Lower lobe of right lung (tissue), 2 donors: ENCODE data around the gene HOMER3. TPM values are rescaled to one million over a fixed set of nuclear protein-coding genes. Genes with fewer than 3 reads are reported as not detected.

Source experiments
- ATAC-seq, 2 donors: fragments of 200-7000 bp; cut with Tn5 transposase; one replicate each; pipeline ENCODE4 v1.9.1; 2020 to 2022; ENCODE audit warnings: mild to moderate bottlenecking in 2 of 2, moderate library complexity in 2 of 2
- DNase-seq: peaks from one replicate; pipeline ENCODE4 v3.0.0-alpha.2; 2020
- H3K27ac ChIP-seq: fragments of 200-600 bp; one replicate; pipeline ENCODE4 v1.8.0; 2022
- H3K27me3 ChIP-seq: fragments of 200-600 bp; one replicate; pipeline ENCODE4 v1.8.0; 2022; ENCODE audit warnings: low read depth
- H3K36me3 ChIP-seq: fragments of 200-600 bp; one replicate; pipeline ENCODE4 v1.8.0; 2022; ENCODE audit warnings: mild to moderate bottlenecking
- H3K4me1 ChIP-seq: fragments of 200-600 bp; one replicate; pipeline ENCODE4 v1.8.0; 2022
- H3K4me3 ChIP-seq: fragments of 200-600 bp; one replicate; pipeline ENCODE4 v1.8.0; 2022; ENCODE audit warnings: mild to moderate bottlenecking
- H3K9me3 ChIP-seq: fragments of 200-600 bp; one replicate; pipeline ENCODE4 v1.8.0; 2022
- intact Hi-C: fragments of 100-400 bp; cut with DNase I; formaldehyde crosslinking; loops from one replicate; pipeline ENCODE4 v1.11.0; 2022
- total RNA-seq: library from RNA; stranded (reverse); fragmentation: NEBNext Ultra II Directional; extraction: Animal tissue kit (Norgen Biotek cat#: 25700); gene quantifications from one replicate; pipeline ENCODE4 v1.2.1, GENCODE V29; 2021
- TF ChIP-seq, protein P1 (sequence below): fragments of 200-600 bp; IDR thresholded peaks from one replicate; pipeline ENCODE4 v1.8.0; 2022; ENCODE audit warnings: antibody characterized with exemption, mild to moderate bottlenecking
- donor health status: DM: no; HTN: yes; CAD: no; lungs with severe emphysema.

The HOMER3 gene
- total RNA-seq, 1 donor from 2014 or later = 20.5 TPM

DNA sequence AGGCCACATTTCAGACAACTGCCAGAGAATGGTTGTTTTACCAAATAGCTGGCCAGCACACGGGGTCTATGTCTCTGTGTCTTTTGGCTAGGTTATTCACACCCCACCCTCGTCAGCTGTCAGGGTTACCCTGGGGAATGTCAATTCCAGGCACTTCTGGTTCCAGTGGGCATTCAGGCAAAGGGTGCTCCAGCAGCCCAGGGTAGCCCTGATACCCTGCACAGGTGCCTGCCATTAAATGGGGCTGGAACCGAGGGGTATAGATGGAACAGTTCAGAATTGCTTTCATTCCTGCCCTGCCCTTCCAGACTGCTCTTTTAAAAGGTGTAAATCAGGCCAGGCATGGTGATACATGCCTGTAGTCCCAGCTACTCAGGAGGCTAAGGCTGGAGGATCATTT, 43.2 kb upstream of the HOMER3 start:
- no peak for ATAC-seq
- intact Hi-C loops = no loop called here
- Histone ChIP-seq H3K36me3 (no peaks in the 10 kb centered on the region), H3K4me3 (no peak overlapping the region), H3K27me3 (no peaks in the 10 kb centered on the region), H3K27ac (no peak overlapping the region), H3K4me1 (peaks cover 24% of the 10 kb centered on the region), H3K9me3 (no peaks in the 10 kb centered on the region)
- TF ChIP-seq, protein P1, sequence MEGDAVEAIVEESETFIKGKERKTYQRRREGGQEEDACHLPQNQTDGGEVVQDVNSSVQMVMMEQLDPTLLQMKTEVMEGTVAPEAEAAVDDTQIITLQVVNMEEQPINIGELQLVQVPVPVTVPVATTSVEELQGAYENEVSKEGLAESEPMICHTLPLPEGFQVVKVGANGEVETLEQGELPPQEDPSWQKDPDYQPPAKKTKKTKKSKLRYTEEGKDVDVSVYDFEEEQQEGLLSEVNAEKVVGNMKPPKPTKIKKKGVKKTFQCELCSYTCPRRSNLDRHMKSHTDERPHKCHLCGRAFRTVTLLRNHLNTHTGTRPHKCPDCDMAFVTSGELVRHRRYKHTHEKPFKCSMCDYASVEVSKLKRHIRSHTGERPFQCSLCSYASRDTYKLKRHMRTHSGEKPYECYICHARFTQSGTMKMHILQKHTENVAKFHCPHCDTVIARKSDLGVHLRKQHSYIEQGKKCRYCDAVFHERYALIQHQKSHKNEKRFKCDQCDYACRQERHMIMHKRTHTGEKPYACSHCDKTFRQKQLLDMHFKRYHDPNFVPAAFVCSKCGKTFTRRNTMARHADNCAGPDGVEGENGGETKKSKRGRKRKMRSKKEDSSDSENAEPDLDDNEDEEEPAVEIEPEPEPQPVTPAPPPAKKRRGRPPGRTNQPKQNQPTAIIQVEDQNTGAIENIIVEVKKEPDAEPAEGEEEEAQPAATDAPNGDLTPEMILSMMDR = no peak
- no peak for DNase-seq

DNA sequence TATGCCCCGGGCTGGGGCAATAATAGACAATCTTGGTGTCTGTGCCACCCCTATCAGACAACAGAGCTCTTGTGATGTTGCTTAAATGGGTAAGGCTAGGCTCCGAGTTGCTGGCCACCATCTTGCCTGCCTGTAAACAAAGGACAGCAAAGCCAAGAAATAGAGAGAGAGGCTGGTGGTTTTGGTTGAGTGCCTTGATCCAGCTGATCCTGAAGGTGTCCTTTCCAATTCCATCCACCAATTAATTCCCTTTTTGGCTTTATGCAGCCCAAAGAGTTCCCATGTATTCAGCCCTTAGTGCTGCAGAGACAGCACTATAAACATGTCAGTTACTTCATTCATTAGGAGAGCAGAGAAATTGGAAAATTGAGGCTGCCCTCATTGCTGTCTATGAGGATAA, 41.7 kb upstream of the HOMER3 start:
- TF ChIP-seq, protein P1 = no peak
- H3K27me3 ChIP-seq = no peaks in the 10 kb centered on the region
- DNase-seq (no peak), ATAC-seq (no peak)
- no peaks in the 10 kb centered on the region for H3K36me3 ChIP-seq
- intact Hi-C loops = no loop called here
- H3K4me3 ChIP-seq = no peak overlapping the region
- H3K27ac ChIP-seq = no peak overlapping the region
- H3K4me1 ChIP-seq = peaks cover 24% of the 10 kb centered on the region
- H3K9me3 ChIP-seq = no peaks in the 10 kb centered on the region

DNA sequence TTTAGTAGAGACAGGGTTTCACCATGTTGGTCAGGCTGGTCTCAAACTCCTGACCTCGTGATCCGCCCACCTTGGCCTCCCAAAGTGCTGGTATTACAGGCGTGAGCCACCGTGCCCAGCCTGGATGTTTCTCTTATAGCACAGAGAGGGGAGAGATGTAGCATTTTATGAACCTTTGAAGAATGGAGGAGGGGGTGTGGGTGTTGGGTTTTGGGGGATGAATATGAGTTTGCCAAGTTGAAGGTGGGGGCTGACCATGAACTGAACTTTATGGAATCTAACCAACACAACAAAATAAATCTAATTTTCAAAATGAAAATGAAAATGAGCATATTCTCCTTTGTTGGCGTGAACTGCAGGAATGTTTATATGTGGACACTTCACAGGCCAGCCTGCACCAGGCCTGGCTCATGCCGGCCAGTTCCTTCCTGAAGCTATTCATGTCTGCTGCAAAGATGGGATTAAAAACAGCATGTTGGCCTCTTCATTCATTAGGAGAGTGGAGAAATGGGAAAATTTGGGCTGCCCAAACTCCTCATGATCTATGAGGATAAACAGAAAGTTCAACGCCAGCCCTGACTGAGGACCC, 39.5 kb upstream of the HOMER3 start:
- Histone ChIP-seq H3K9me3 (no peaks in the 10 kb centered on the region), H3K27ac (no peak overlapping the region), H3K27me3 (no peaks in the 10 kb centered on the region), H3K36me3 (no peaks in the 10 kb centered on the region), H3K4me3 (no peak overlapping the region), H3K4me1 (peaks cover 10% of the 10 kb centered on the region)
- ATAC-seq (no peak), DNase-seq (no peak)
- TF ChIP-seq, protein P1 = no peak
- intact Hi-C loops = no loop called here

DNA sequence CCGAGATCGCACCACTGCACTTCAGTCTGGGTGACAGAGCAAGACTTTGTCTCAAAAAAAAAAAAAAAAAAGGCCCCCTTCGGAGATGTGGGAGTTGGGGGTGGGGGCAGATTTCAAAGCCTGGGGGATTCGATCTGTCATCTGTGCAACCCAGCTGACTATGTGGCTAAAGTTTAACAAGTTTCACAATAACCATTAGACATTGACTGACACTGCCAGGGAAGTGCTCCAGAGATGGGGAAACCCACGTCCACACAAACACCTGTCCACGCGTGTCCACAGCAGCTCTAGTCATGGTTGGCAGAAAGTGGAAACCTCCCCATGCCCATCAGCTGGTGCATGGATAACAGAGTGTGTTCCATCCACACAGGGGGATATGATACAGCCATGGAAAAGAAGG, 37.6 kb upstream of the HOMER3 start:
- intact Hi-C loops = no loop called here
- no peak overlapping the region for H3K27ac ChIP-seq
- no peak for DNase-seq
- no peaks in the 10 kb centered on the region for H3K27me3 ChIP-seq
- no peaks in the 10 kb centered on the region for H3K9me3 ChIP-seq
- H3K36me3 ChIP-seq = no peaks in the 10 kb centered on the region
- TF ChIP-seq, protein P1 = no peak
- H3K4me1 ChIP-seq = no peaks in the 10 kb centered on the region
- H3K4me3 ChIP-seq = no peak overlapping the region
- ATAC-seq = no peak

DNA sequence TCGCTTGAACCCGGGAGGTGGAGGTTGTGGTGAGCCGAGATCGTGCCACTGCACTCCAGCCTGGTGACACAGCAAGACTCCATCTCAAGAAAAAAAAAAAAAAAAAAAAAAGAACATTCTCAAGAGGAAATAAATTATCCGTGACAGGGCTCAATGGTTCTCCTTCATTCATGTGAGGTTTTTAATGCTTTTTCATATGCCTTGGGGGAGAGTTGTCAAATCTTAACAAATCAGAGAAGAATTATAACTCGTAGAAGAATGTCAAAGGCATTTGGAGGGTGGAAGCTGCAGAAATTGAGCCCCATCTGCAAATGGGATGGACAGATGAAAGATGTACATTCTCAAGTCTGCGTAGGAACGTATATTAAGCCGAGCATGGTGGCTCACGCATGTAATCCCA, 34.9 kb upstream of the HOMER3 start:
- H3K27ac ChIP-seq = no peak overlapping the region
- intact Hi-C loops = no loop called here

More for the DNA sequence above, 34.9 kb upstream of the HOMER3 start:
- ATAC-seq (no peak), DNase-seq (no peak)
- H3K36me3 ChIP-seq = no peaks in the 10 kb centered on the region
- no peaks in the 10 kb centered on the region for H3K9me3 ChIP-seq
- no peaks in the 10 kb centered on the region for H3K27me3 ChIP-seq
- H3K4me3 ChIP-seq = no peak overlapping the region
- TF ChIP-seq, protein P1 = no peak
- peaks cover 22% of the 10 kb centered on the region for H3K4me1 ChIP-seq
